ENCODE data around the gene MIGA1. TPM values are rescaled to one million over a fixed set of nuclear protein-coding genes. Genes with fewer than 3 reads are reported as not detected.

MIGA1 gene
- total and polyA plus RNA-seq, 9 of the 15 experiments (the other 6 are each of a cell fraction or from before 2014, with no cell fraction given), result 1.6 to 5.1 (median 2.9) TPM

DNA sequence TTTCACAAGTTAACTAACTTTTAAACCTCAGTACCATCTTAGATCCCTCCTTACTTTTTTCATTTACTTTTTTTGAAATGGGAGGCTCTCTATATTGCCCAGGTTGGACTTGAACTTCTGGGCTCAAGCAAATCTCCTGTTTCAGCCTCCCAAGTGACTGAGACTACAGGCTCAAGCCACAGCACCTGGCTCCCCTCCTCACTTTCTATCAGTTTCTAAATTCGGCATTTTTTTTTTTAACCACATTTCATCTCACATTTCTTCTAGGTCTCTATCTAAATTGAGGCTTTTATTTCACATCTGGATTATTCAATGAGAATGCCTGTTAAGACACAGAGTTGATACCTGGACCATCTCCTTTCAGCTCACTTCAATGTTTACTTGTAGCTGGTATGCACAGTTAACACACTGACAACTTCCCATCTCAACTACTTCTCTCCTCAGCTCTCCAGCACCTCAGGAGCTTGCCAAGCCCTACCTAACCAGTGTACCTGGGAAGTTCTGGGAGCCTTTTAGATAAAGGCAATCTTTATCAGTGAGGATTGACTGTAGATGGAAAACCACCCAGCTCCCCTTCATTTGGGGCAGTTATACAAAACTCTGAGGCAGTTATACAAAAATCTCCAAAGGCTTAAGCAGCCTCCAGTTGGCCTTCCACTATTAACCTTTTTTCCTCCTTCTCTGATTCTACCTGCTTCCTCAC is 23.2 kb upstream of the MIGA1 start:
- peak overlapping the region in 1 of 2 experiments; percentile 82; a peak in 1 of 4 replicates for H3K9ac ChIP-seq (ENCODE audit: insufficient read depth in 1 of 2, low read depth in 2 of 2, low read length in 2 of 2)
- FAIRE-seq (no peak), ATAC-seq (peak; percentile 6; the same call in 1 of the 3 replicates), DNase-seq (ENCODE audit: extremely low read depth in 1 of 4, low spot score in 3 of 4) (no peak)
- H3K79me2 ChIP-seq (ENCODE audit: control insufficient read depth, insufficient read depth, low read length), result peaks cover 81% of the 10 kb centered on the region
- ChIA-PET POLR2A (interaction anchor here (1.0 to 2.1 kb wide), 3 partner anchors 8 to 16 kb away, joined by 3 to 10 read pairs (median 3); no protein-coding TSS in a partner anchor), CTCF (ENCODE audit: low intra/inter-chr PET ratio) (no interaction called here)
- H4K20me1 ChIP-seq (replicated peaks; ENCODE audit: control insufficient read depth, insufficient read depth, low read length), result peaks cover 6% of the 10 kb centered on the region; the same call in 1 of the 2 replicates
- H3K4me2 ChIP-seq (ENCODE audit: insufficient read depth, low read length), result peak overlapping the region; percentile 20; the same call in 1 of the 2 replicates
- H3K27me3 ChIP-seq (ENCODE audit: control insufficient read depth in 2 of 2, insufficient read depth in 2 of 2, low read length in 2 of 2), result no peaks in the 10 kb centered on the region
- no peaks in the 10 kb centered on the region for H3K9me1 ChIP-seq (ENCODE audit: control insufficient read depth, insufficient read depth, low read length)
- in situ Hi-C loops (cut with MboI), result no loop called here
- no peaks in the 10 kb centered on the region for H3K9me3 ChIP-seq (replicated peaks; ENCODE audit: control insufficient read depth, insufficient read depth, low read depth, low read length)
- H3K36me3 ChIP-seq (ENCODE audit: control insufficient read depth, insufficient read depth, low read length), result peaks cover 3% of the 10 kb centered on the region; the same call in 2 of the 3 replicates
- H2AFZ ChIP-seq (ENCODE audit: low read depth, low read length), result no peak overlapping the region
- BruUV-seq (replicated peaks), result no TSS peak
- WGBS (ENCODE audit: insufficient coverage, low coverage, missing lambda C conversion rate), result 6% methylated on average over 1 of the region's 1 CpG
- no peak overlapping the region for H3K4me3 ChIP-seq
- H3K27ac ChIP-seq (ENCODE audit: extremely low read depth, low read depth, low read length), result 0 out of 3 replicates have a peak overlapping the region, but pooled peaks have one; percentile 10
- H3K4me1 ChIP-seq (replicated peaks in 1 of 2; ENCODE audit: control insufficient read depth in 2 of 2, insufficient read depth in 2 of 2, low read length in 2 of 2), result peaks cover 18 to 26% of the 10 kb centered on the region in 2 experiments
- intact Hi-C loops (cut with micrococcal nuclease), result loop anchor here (2.0 to 5.0 kb wide), 2 partner anchors 21 to 251 kb away; no protein-coding TSS in a partner anchor
- TF ChIP-seq, protein P1, sequence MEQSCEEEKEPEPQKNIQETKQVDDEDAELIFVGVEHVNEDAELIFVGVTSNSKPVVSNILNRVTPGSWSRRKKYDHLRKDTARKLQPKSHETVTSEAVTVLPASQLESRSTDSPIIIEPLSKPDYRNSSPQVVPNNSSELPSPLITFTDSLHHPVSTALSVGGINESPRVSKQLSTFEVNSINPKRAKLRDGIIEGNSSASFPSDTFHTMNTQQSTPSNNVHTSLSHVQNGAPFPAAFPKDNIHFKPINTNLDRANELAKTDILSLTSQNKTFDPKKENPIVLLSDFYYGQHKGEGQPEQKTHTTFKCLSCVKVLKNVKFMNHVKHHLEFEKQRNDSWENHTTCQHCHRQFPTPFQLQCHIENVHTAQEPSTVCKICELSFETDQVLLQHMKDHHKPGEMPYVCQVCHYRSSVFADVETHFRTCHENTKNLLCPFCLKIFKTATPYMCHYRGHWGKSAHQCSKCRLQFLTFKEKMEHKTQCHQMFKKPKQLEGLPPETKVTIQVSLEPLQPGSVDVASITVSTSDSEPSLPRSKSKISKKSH (CRISPR knock-in tag; IDR thresholded peaks at IDR 0.05), result no peak
- TF ChIP-seq, protein P2, sequence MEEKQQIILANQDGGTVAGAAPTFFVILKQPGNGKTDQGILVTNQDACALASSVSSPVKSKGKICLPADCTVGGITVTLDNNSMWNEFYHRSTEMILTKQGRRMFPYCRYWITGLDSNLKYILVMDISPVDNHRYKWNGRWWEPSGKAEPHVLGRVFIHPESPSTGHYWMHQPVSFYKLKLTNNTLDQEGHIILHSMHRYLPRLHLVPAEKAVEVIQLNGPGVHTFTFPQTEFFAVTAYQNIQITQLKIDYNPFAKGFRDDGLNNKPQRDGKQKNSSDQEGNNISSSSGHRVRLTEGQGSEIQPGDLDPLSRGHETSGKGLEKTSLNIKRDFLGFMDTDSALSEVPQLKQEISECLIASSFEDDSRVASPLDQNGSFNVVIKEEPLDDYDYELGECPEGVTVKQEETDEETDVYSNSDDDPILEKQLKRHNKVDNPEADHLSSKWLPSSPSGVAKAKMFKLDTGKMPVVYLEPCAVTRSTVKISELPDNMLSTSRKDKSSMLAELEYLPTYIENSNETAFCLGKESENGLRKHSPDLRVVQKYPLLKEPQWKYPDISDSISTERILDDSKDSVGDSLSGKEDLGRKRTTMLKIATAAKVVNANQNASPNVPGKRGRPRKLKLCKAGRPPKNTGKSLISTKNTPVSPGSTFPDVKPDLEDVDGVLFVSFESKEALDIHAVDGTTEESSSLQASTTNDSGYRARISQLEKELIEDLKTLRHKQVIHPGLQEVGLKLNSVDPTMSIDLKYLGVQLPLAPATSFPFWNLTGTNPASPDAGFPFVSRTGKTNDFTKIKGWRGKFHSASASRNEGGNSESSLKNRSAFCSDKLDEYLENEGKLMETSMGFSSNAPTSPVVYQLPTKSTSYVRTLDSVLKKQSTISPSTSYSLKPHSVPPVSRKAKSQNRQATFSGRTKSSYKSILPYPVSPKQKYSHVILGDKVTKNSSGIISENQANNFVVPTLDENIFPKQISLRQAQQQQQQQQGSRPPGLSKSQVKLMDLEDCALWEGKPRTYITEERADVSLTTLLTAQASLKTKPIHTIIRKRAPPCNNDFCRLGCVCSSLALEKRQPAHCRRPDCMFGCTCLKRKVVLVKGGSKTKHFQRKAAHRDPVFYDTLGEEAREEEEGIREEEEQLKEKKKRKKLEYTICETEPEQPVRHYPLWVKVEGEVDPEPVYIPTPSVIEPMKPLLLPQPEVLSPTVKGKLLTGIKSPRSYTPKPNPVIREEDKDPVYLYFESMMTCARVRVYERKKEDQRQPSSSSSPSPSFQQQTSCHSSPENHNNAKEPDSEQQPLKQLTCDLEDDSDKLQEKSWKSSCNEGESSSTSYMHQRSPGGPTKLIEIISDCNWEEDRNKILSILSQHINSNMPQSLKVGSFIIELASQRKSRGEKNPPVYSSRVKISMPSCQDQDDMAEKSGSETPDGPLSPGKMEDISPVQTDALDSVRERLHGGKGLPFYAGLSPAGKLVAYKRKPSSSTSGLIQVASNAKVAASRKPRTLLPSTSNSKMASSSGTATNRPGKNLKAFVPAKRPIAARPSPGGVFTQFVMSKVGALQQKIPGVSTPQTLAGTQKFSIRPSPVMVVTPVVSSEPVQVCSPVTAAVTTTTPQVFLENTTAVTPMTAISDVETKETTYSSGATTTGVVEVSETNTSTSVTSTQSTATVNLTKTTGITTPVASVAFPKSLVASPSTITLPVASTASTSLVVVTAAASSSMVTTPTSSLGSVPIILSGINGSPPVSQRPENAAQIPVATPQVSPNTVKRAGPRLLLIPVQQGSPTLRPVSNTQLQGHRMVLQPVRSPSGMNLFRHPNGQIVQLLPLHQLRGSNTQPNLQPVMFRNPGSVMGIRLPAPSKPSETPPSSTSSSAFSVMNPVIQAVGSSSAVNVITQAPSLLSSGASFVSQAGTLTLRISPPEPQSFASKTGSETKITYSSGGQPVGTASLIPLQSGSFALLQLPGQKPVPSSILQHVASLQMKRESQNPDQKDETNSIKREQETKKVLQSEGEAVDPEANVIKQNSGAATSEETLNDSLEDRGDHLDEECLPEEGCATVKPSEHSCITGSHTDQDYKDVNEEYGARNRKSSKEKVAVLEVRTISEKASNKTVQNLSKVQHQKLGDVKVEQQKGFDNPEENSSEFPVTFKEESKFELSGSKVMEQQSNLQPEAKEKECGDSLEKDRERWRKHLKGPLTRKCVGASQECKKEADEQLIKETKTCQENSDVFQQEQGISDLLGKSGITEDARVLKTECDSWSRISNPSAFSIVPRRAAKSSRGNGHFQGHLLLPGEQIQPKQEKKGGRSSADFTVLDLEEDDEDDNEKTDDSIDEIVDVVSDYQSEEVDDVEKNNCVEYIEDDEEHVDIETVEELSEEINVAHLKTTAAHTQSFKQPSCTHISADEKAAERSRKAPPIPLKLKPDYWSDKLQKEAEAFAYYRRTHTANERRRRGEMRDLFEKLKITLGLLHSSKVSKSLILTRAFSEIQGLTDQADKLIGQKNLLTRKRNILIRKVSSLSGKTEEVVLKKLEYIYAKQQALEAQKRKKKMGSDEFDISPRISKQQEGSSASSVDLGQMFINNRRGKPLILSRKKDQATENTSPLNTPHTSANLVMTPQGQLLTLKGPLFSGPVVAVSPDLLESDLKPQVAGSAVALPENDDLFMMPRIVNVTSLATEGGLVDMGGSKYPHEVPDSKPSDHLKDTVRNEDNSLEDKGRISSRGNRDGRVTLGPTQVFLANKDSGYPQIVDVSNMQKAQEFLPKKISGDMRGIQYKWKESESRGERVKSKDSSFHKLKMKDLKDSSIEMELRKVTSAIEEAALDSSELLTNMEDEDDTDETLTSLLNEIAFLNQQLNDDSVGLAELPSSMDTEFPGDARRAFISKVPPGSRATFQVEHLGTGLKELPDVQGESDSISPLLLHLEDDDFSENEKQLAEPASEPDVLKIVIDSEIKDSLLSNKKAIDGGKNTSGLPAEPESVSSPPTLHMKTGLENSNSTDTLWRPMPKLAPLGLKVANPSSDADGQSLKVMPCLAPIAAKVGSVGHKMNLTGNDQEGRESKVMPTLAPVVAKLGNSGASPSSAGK (IDR thresholded peaks at IDR 0.05), result no peak
- no peak for TF ChIP-seq ZNF175 (CRISPR knock-in tag; IDR thresholded peaks at IDR 0.05; ENCODE audit: low read depth)
- TF ChIP-seq, protein P3, sequence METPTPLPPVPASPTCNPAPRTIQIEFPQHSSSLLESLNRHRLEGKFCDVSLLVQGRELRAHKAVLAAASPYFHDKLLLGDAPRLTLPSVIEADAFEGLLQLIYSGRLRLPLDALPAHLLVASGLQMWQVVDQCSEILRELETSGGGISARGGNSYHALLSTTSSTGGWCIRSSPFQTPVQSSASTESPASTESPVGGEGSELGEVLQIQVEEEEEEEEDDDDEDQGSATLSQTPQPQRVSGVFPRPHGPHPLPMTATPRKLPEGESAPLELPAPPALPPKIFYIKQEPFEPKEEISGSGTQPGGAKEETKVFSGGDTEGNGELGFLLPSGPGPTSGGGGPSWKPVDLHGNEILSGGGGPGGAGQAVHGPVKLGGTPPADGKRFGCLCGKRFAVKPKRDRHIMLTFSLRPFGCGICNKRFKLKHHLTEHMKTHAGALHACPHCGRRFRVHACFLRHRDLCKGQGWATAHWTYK (CRISPR knock-in tag; IDR thresholded peaks at IDR 0.05), result no peak

Data from K562 (cell line).